Choroid plexus epithelial cell (primary cell): ENCODE data around the gene CCDC116.
"Not testable (repeated sequence)": the region's sequence is repeated elsewhere in the genome, so short reads cannot be mapped to it uniquely, and the experiment has no call there.

Experiments used
- DNase-seq: peaks from one replicate; pipeline ENCODE4 v3.0.0-alpha.2; 2010; ENCODE audit warnings: low read depth
- H3K4me3 ChIP-seq: 2 replicates; pipeline ENCODE4 v1.5.1; 2011; ENCODE audit warnings: low read depth, mild to moderate bottlenecking, control low read depth, low read length, moderate library complexity
- TF ChIP-seq, protein P1 (sequence below): conservative IDR thresholded peaks from 2 replicates; pipeline ENCODE4 v1.5.1; 2011; ENCODE audit warnings: low read depth, mild to moderate bottlenecking, control low read depth, inconsistent platforms, low read length, moderate library complexity

CCDC116 gene

DNA sequence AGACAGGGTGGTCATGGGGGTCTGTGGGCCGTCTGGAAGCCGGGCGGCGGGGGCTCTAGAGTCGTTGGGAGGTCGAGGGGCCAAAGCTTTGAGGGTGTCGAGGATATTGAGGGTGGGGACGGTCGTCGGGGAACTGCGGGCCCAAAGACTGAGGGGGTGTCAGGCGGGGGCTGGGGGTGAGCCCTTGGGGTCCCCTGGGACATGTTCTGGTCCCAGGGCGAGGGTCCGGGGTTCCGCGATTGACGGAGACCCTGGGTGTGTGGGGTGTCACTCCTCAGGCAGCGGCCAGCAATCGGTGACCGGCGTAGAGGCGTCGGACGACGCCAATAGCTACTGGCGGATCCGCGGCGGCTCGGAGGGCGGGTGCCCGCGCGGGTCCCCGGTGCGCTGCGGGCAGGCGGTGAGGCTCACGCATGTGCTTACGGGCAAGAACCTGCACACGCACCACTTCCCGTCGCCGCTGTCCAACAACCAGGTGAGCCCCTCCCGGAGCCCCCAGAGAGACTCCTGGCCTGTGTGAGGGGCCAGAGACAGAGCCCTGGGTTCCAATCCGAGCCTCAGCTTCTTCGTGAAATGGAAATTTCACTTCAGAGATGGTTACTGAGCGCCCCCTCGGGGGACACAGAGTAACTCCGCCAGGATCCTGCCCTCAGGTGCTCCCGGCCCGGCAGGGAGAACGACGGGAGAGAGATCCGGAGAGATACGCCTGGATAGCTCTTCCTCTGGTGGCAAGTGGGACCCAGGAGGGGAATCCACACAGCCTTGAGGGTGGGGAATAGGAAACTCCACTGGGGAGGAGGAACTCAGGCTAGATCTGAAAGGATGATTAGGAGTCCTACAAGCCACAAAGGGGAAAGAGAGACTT, 10.3 kb downstream of the CCDC116 start:
- peak; percentile 65 for DNase-seq
- H3K4me3 ChIP-seq: peak overlapping the region; percentile 79
- TF ChIP-seq, protein P1, sequence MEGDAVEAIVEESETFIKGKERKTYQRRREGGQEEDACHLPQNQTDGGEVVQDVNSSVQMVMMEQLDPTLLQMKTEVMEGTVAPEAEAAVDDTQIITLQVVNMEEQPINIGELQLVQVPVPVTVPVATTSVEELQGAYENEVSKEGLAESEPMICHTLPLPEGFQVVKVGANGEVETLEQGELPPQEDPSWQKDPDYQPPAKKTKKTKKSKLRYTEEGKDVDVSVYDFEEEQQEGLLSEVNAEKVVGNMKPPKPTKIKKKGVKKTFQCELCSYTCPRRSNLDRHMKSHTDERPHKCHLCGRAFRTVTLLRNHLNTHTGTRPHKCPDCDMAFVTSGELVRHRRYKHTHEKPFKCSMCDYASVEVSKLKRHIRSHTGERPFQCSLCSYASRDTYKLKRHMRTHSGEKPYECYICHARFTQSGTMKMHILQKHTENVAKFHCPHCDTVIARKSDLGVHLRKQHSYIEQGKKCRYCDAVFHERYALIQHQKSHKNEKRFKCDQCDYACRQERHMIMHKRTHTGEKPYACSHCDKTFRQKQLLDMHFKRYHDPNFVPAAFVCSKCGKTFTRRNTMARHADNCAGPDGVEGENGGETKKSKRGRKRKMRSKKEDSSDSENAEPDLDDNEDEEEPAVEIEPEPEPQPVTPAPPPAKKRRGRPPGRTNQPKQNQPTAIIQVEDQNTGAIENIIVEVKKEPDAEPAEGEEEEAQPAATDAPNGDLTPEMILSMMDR: peak; percentile 75

DNA sequence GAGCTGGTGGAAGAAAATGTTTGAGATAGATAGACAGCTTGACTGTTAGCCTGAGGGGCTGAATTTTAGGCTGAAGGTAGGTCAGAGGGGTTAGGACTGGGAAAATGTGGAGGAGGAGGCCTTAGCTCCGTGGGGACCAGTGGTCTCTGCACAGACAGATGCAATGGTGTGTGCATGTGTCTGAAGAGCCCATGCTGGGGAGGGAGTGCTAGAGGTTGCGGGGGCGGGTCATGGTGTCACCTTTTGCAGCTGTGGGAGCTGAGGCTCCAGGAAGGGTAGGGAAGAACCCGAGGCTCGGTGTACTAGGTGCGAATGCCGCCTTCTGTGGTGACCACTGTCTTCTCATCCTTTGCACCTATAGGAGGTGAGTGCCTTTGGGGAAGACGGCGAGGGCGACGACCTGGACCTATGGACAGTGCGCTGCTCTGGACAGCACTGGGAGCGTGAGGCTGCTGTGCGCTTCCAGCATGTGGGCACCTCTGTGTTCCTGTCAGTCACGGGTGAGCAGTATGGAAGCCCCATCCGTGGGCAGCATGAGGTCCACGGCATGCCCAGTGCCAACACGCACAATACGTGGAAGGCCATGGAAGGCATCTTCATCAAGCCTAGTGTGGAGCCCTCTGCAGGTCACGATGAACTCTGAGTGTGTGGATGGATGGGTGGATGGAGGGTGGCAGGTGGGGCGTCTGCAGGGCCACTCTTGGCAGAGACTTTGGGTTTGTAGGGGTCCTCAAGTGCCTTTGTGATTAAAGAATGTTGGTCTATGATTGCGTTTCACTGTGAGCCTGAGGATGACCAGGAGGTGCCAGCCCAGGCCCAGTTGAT, 11.2 kb downstream of the CCDC116 start:
- DNase-seq: no peak
- H3K4me3 ChIP-seq: no peak overlapping the region
- TF ChIP-seq, protein P1: peak; percentile 25

DNA sequence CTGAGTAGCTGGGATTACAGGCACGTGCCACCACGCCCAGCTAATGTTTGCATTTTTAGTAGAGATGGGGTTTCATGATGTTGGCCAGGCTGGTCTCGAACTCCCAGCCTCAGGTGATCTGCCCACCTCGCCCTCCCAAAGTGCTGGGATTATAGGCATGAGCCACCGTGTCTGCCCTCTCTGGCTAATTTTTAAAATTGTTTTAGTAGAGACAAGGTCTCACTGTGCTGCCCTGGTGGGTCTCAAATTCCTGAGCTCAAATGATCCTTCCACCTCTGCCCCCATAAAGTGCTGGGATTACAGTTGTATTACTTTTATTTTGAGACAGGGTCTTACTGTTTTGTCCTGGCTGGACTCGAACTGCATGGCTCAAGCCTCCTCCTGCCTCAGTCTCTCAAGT, 13.0 kb downstream of the CCDC116 start:
- DNase-seq, H3K4me3 ChIP-seq: not testable (repeated sequence)

DNA sequence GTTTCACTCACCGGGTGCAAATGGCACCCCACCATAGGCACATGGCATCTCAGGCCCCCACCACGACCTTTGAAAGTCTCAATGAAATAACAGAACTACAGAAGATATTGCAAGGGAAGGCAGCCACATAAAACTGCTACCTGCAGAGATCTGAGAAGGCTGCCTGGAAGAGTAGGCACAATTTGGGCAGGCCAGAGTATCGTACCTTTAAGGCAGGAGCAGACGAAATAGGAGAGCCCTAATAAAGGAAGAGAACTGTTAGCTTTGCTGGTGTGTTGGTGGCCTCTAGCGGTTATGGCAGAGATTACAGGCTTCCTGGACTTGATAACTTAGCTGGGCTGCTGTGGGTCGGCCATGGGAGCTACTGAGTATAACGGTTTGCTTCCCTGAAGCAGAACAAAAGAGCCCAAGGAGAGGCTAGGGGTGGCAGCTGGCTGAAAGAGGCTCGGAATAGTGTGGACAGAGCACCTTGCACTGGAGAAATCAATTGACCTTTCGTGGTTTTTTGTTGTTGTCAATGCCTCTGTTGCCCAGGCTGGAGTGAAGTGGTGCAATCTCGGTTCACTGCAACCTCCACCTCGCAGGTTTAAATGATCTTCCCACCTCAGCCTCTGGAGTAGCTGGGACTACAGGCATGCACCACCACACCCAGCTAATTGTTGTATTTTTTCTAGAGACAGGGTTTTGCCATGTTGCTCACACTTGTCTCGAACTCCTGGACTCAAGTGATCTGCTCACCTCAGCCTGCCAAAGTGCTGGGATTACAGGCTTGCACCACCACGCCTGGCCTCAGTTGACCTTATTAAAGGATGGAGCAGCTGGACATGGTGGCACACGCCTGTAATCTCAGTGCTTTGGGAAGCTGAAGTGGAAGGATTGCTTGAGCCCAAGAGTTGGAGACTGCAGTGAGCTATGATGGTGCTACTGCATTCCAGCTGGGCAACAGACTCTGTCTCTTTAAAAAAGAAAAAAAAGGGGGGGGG, 14.3 kb downstream of the CCDC116 start:
- TF ChIP-seq, protein P1: peak; percentile 94
- no peak overlapping the region for H3K4me3 ChIP-seq
- peak; percentile 91 for DNase-seq

DNA sequence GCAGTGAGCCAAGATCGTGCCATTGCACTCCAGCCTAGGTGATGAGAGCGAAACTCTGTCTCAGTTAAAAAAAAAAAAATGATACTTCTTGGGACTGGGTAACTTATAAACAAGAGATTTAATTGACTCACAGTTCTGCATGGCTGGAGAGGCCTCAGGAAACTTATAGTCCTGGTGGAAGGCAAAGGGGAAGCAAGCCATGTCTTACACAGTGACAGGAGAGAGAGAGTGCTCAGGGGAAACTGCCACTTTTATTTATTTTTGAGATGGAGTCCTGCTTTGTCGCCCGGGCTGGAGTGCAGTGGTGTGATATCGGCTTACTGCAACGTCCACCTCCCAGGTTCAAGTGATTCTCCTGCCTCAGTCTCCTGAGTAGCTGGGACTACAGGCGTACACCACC, 17.7 kb downstream of the CCDC116 start:
- DNase-seq: no peak
- TF ChIP-seq, protein P1: no peak
- no peak overlapping the region for H3K4me3 ChIP-seq

DNA sequence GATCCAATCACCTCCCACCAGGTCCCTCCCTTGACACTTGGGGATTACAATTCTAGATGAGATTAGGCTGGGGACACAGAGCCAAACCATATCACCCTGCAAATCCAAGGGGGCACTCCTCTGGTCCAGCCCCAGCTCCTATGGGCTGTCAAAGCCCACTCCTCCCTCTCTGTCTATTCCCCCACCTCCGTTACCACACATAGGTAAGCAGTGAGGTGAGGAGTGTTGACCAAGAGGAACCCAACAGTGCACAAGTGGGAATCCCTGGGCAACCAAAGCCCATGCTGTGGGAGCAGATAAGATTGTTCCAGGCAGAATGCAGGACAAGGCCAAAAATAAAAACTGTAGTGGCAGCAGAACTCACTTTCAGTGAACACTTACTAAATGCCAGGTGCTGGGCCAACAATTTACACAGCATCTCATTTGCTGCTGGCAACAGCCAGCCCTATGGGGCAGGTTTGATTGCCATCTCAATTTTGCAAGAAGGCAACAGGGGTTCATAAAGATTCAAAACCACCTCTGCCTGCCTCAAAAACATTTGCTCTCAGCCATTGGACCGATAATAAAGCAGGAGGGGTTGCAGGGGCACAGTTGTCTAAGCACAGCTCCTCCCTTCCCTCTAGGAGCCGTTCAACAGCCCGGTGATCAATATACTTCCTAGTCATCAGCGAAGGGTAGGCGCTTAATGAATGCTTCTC, 18.4 kb downstream of the CCDC116 start:
- H3K4me3 ChIP-seq: peak overlapping the region; percentile 81

More for the DNA sequence above, 18.4 kb downstream of the CCDC116 start:
- no peak for DNase-seq
- TF ChIP-seq, protein P1: no peak
